SK-N-SH treated with all-trans-retinoic acid at 6 μM for 48 hours (cell line): ENCODE measurements around the gene RAMP3.

ENCODE experiments used
- ATAC-seq: fragments of 200-7000 bp; cut with Tn5 transposase; 3 replicates; pipeline ENCODE4 v1.9.1; 2020; ENCODE audit warnings: mild to moderate bottlenecking, moderate library complexity
- ARNTL ChIP-seq: fragments of 450-650 bp; formaldehyde crosslinking; IDR thresholded peaks from 2 replicates; pipeline ENCODE4 v1.5.0; 2020; ENCODE audit warnings: low read depth, mild to moderate bottlenecking, moderate library complexity, borderline replicate concordance
- BACH2 ChIP-seq: fragments of 250-450 bp; sonication (Bioruptor Pico); IDR thresholded peaks from 2 replicates; pipeline ENCODE4 v1.9.0; 2021; ENCODE audit warnings: mild to moderate bottlenecking, borderline replicate concordance
- ESRRG ChIP-seq: fragments of 250-450 bp; sonication (Bioruptor Pico); IDR thresholded peaks from 2 replicates; pipeline ENCODE4 v1.6.1; 2021; ENCODE audit warnings: mild to moderate bottlenecking
- ISL1 ChIP-seq: fragments of 250-450 bp; sonication (Bioruptor Pico); IDR thresholded peaks from 2 replicates; pipeline ENCODE4 v2.1.2; 2022; ENCODE audit warnings: mild to moderate bottlenecking, moderate library complexity
- OSR1 ChIP-seq: fragments of 250-450 bp; sonication (Bioruptor Pico); IDR thresholded peaks from 2 replicates; pipeline ENCODE4 v1.8.0; 2022; ENCODE audit warnings: moderate library complexity, mild to moderate bottlenecking, inconsistent platforms
- PATZ1 ChIP-seq: fragments of 250-450 bp; sonication (Bioruptor Pico); IDR thresholded peaks from 2 replicates; pipeline ENCODE4 v1.8.0; 2020; ENCODE audit warnings: mild to moderate bottlenecking, moderate library complexity, borderline replicate concordance
- PPARA ChIP-seq: fragments of 250-450 bp; sonication (Bioruptor Pico); IDR thresholded peaks from 2 replicates; pipeline ENCODE4 v1.5.0; 2020; ENCODE audit warnings: mild to moderate bottlenecking, borderline replicate concordance
- SNAI2 ChIP-seq: fragments of 250-450 bp; sonication (Bioruptor Pico); IDR thresholded peaks from 2 replicates; pipeline ENCODE4 v1.5.0; 2020; ENCODE audit warnings: mild to moderate bottlenecking, moderate library complexity
- TCF4 ChIP-seq: fragments of 250-450 bp; sonication (Bioruptor Pico); IDR thresholded peaks from 2 replicates; pipeline ENCODE4 v1.8.0; 2021; ENCODE audit warnings: mild to moderate bottlenecking, moderate library complexity, borderline replicate concordance
- TOX ChIP-seq: fragments of 250-450 bp; sonication (Bioruptor Pico); IDR thresholded peaks from 2 replicates; pipeline ENCODE4 v1.8.0; 2021; ENCODE audit warnings: mild to moderate bottlenecking, moderate library complexity, borderline replicate concordance
- ZFP3 ChIP-seq: fragments of 250-450 bp; sonication (Bioruptor Pico); IDR thresholded peaks from 2 replicates; pipeline ENCODE4 v1.5.0; 2020; ENCODE audit warnings: mild to moderate bottlenecking, moderate library complexity
- ZNF565 ChIP-seq: fragments of 450-650 bp; formaldehyde crosslinking; conservative IDR thresholded peaks from 2 replicates; pipeline ENCODE4 v1.5.0; 2020; ENCODE audit warnings: low read depth, mild to moderate bottlenecking, moderate library complexity
- ZNF8 ChIP-seq: fragments of 450-650 bp; formaldehyde crosslinking; IDR thresholded peaks from 2 replicates; pipeline ENCODE4 v1.5.0; 2020; ENCODE audit warnings: mild to moderate bottlenecking, moderate library complexity
- TF ChIP-seq, protein P1 (sequence below): fragments of 250-450 bp; sonication (Bioruptor Pico); IDR thresholded peaks from 2 replicates; pipeline ENCODE4 v1.5.1; 2020; ENCODE audit warnings: low read depth, mild to moderate bottlenecking, moderate library complexity

The RAMP3 gene

DNA sequence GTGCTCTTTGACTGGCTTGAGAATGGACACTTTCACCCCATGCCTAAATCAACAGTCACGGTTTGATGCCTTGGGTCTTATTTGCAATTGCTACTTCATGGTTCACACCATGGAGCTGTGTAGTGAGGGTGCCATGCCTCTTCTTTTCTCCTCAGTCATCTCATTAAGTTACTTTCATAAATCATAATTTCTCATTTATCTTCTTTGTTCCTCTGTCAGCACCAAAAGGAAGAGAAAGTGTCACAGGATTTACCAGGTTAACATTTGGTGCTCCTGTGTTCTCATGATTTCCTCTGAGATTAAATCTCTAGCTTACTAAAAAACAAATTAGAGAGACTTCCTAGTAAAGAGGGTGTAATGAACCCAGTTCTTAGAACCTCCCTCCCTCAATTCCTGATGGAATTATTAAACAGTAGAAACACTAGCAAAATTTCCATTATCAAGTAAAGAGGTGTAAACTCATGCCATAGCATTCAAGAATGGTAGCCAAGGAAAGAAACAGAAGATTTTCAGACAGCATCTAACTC lies 75.7 kb downstream of the RAMP3 start:
- ATAC-seq, result no peak
- TF ChIP-seq ISL1 (CRISPR knock-in tag) (no peak), OSR1 (no peak), SNAI2 (CRISPR knock-in tag) (no peak), ZNF565 (CRISPR knock-in tag) (no peak), PATZ1 (CRISPR knock-in tag) (no peak), PPARA (CRISPR knock-in tag) (no peak), ARNTL (CRISPR knock-in tag) (no peak), ZFP3 (no peak), ESRRG (no peak), TCF4 (CRISPR knock-in tag) (no peak), BACH2 (no peak), ZNF8 (CRISPR knock-in tag) (no peak), TOX (CRISPR knock-in tag) (no peak)
- TF ChIP-seq, protein P1, sequence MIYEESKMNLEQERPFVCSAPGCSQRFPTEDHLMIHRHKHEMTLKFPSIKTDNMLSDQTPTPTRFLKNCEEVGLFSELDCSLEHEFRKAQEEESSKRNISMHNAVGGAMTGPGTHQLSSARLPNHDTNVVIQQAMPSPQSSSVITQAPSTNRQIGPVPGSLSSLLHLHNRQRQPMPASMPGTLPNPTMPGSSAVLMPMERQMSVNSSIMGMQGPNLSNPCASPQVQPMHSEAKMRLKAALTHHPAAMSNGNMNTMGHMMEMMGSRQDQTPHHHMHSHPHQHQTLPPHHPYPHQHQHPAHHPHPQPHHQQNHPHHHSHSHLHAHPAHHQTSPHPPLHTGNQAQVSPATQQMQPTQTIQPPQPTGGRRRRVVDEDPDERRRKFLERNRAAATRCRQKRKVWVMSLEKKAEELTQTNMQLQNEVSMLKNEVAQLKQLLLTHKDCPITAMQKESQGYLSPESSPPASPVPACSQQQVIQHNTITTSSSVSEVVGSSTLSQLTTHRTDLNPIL (CRISPR knock-in tag), result no peak
- TF ChIP-seq, all 23 proteins: peak for 0
